NCI-H2029 (cell line): ENCODE results near the gene TOMM6.

Experiments
- DNase-seq: peaks from one replicate; lab custom pipeline; 2025; lab: John Stamatoyannopoulos, UW

The TOMM6 gene

GRCh38 chr6:41787219-41787917 lies at the start of gene TOMM6:
Gene TOMM6, plus strand, starts transcription at chr6:41787694. Its CDS starts 4 bp downstream, at chr6:41787698.
- peak; percentile 91 for DNase-seq

- DNase-seq: no peak
These were observed 48.5 kb upstream of the TOMM6 start for GRCh38 chr6:41739041-41739440.

- no peak for DNase-seq
These were observed 46.9 kb upstream of the TOMM6 start for GRCh38 chr6:41740366-41741162.

GRCh38 chr6:41741625-41742490 lies 45.6 kb upstream of the TOMM6 start:
- DNase-seq: no peak

DNA sequence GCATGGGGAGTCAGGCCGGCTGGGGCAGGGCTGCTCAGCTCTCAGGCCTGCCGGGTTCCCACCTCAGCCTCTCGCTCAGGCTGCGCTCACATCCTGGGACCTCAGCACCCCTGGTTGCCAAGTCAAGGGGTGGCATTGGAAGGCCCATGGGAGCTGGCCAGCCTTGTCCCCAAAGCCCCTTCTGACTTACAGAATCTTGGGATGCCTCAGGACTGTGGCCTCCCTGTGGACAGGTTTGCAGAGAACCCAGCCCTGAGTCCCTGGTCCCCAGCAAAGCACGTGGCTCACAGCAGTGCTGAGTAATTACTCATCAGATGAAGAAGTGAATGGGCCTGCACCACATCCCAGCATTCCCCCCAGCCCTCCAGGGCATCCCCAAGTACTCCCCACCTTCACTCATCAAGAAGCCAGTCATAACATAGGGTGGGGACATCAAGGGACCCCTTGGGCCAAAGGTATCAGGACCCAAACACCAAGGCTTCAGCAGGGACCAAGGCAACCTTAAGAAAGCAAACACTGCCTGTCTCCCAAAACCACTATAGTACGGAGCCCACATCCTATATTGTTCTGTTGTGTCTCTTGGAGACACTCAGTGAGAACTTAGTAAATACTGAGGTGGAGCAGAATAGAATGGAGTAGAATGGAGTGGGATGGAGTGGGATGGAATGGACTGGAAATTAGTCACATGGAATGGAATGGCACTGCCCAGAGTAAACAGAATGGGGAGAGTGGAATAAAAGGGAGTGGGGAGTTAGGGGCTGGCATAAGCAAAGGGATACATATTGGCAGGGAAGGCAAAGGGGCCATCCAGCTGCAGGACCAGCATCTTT lies 43.9 kb upstream of the TOMM6 start:
- no peak for DNase-seq

- no peak for DNase-seq
These were observed 43.2 kb upstream of the TOMM6 start for GRCh38 chr6:41744236-41744787.

DNA sequence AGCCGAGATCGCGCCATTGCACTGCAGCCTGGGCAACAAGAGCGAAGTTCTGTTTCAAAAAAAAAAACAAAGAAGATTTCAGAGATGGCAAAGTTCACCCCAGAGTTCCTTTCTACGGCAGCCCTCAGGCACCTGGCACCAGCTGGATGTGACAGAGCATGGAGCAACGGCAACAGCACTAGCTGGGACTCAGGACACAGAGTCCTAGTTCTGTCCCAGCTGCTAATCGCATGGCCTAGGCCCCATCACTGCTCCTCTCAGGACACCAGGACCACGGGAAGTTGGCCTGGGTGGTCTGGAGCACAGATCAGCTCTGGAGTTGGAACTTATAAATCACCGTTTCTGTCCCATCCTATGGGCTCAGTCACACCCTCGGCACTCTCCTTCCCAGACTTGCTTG lies 41.4 kb upstream of the TOMM6 start:
- DNase-seq: no peak

GRCh38 chr6:41747256-41748101 lies 40.0 kb upstream of the TOMM6 start, which contains the start of gene PGC:
Gene PGC, minus strand, starts transcription at chr6:41747397. Its CDS starts 63 bp downstream, at chr6:41747334.
- DNase-seq: no peak

GRCh38 chr6:41748102-41748477 lies 39.4 kb upstream of the TOMM6 start:
- no peak for DNase-seq

DNA sequence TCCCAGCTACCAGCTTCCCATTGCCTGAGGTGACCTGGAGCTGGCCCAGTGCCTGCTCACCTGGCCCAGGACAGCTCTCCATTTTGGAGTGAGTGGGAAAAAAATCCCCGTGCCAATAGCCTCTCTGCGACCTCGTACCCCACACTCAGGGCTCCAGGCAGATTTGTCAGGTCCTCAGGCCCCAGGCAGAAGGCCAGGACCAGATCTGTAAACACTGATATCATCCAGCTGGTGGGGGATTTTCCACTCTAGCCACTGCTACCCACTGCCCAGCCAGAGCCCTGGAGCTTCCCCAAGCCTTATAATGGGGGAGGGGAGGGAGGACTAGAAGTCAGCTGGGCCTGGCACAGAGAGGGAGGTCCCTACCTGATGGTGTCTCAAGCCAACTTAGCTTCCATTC lies 39.0 kb upstream of the TOMM6 start:
- DNase-seq: peak; percentile 36

DNA sequence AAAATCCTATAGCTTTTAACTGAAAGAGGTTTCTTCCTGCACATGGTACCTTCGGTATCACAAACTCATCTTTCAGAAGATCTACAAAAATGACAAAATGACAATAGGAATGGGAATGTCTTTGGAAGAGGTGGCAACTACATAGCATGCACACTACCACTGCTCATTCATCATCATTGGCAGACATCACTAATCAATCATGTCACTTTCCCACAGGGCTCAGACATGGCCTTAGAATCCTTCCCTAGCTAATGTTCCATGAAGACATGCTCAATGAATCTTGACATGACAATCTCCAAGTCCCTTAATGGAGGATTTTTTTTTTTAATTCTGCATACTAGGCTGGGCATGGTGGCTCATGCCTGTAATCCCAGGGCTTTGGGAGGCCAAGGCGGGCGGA lies 37.1 kb upstream of the TOMM6 start:
- no peak for DNase-seq

DNA sequence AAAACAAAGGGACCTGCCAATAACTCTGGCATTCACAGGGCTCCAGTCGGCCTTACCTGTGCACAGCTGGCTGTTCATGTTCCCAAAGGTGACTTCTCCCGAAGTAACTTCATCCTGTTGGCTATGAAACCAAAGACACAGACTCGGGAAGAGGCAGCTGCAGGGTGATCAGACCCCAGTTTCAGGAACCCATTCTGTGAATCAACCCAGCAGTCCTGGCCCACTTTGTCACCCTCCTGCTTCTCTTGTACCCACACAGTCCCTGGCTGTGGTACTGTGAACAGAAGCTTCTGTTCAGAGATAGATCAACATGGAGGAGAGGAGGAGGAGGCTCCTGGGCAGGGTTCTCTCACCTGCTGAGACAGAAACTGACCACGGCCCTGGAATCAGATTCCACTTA lies 31.6 kb upstream of the TOMM6 start:
- DNase-seq: no peak

GRCh38 chr6:41756354-41756753 lies 31.1 kb upstream of the TOMM6 start:
- DNase-seq: no peak

GRCh38 chr6:41757271-41757670 lies 30.2 kb upstream of the TOMM6 start:
- no peak for DNase-seq

DNA sequence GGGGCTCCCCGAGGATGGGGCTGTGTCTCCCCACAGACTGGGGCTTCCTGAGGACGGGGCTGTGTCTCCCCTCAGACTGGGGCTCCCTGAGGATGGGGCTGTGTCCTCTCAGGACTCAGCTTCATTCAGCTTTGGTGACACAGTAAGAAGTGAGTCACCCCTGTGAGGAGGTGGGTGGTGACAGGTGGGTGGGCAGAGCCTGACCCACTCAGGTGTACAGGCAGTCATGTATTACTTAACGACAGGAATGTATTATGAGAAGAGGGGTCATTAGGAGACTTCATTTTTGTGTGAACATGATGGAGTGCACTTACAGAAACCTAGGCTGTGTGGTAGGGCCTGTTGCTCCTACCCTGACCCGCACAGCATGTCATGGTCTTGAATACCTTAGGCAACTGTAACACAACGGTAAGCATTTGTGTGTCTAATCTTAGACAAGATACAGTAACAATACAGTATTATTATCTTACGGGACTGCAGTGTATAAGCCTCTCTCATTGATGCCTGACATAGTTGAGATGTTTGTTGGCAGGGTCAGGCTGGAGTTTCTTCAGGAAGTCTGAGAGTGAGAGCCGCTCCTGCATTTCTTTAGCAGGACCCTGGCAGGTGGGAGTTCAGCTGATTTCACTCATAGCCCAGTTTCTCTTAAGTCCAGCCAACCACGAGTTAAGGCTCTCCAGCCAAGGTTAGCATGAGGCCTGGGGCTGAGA lies 29.4 kb upstream of the TOMM6 start:
- no peak for DNase-seq

DNA sequence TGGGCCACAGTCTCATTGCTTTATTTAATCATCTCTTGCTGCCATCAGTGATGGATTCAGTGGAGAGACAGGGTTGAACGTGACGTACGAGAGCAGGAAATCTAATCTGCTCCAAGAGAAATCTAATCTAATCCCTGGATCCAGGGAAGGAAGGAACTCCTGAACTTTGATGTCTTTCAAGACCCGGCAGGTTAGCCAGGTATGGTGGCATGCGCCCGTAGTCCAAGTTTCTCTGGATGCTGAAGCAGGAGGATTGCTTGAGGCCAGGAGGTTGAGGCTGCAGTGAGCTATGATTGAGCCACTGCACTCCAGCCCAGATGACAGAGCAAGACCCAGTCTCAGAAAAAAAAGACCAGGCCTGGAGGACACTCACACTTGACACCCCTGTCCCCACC lies 28.9 kb upstream of the TOMM6 start:
- DNase-seq: no peak

DNA sequence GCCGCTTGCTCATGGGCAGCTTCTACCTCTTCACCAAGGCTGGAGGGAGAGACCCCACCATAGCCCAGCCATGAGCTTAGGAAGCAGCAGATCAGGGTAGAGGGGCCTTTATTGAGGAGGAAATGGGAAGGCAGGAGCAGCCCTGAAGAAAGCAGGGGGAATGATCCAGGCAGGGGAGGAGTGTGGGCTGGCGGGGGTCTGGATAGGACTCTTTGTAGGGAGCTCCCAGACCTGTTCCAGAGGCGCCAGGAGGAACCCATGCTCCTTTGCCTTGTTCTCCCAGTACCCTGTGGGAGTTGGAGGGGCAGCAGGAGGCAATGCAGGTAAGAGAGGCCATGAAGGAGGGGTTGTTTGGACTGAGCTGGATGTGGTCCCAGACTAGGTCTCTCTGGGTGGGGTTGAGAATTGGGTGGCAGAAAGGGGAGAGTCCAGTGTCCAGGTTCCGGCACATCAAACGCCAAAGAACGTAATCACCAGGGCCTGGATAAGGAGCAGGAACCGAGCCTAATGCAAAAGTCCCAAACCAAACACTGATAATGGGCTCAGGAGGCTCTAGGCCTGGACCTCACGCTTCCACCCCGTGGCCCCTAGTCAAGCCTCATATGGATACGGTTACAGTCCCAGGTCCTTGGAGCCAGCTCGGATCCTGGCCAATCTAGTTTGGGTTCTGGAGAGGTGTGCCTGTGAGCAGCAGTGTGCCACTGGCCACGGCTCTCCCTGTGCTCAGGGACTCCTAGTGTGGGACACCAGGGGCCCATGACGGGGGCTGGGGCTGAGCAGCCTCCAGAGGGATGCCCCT lies 28.2 kb upstream of the TOMM6 start:
- DNase-seq: no peak

DNA sequence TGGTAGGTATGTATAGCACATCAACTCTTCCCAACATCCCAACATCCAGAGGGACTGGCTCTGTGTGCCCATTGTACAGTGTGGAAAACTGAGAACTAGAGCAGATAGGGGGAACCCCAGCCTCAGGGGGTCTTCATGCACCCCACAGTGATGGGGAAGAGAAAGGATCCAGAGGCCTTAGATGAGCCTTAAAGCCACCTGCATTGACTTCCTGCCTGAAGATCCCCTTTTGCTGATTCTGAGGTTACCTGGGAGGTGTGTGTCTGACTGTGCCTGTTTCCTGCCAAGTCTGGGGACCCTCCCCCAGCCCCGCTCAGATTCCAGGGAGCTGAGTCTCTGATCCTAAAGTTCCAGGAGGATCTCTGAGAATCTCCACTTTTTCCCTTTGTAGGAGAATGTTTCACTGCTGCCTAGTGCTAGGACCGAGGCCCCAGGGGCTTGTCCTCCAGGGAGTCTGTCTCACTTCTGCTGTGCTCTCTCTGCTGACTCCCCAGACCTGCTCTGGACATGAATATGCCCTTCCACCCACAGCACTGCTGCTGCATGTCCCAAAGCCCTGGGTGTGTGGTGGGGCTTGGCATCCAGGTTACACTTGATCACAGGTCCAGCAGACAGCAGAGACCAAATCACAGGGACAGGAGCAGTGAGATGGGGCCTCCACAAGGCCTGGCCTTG lies 27.5 kb upstream of the TOMM6 start:
- no peak for DNase-seq
